HL-60 (cell line): Measurements from ENCODE around the gene WDPCP.
"Not testable (repeated sequence)": the region's sequence is repeated elsewhere in the genome, so short reads cannot be mapped to it uniquely, and the experiment has no call there.

ENCODE experiments used
- CTCF ChIP-seq: IDR thresholded peaks from one replicate; pipeline ENCODE4 v1.5.1; 2011; ENCODE audit warnings: low read length, control low read depth, inconsistent platforms; ENCODE audit not compliant: insufficient read depth
- POLR2AphosphoS5 ChIP-seq: IDR thresholded peaks from 2 replicates; pipeline ENCODE4 v1.6.1; 2012; ENCODE audit warnings: low read depth

GRCh38 chr2:63074399-63074798 is 513.9 kb downstream of the WDPCP start:
- not testable (repeated sequence) for TF ChIP-seq CTCF, POLR2AphosphoS5
